ENCODE data around the gene PKDREJ.

DNA sequence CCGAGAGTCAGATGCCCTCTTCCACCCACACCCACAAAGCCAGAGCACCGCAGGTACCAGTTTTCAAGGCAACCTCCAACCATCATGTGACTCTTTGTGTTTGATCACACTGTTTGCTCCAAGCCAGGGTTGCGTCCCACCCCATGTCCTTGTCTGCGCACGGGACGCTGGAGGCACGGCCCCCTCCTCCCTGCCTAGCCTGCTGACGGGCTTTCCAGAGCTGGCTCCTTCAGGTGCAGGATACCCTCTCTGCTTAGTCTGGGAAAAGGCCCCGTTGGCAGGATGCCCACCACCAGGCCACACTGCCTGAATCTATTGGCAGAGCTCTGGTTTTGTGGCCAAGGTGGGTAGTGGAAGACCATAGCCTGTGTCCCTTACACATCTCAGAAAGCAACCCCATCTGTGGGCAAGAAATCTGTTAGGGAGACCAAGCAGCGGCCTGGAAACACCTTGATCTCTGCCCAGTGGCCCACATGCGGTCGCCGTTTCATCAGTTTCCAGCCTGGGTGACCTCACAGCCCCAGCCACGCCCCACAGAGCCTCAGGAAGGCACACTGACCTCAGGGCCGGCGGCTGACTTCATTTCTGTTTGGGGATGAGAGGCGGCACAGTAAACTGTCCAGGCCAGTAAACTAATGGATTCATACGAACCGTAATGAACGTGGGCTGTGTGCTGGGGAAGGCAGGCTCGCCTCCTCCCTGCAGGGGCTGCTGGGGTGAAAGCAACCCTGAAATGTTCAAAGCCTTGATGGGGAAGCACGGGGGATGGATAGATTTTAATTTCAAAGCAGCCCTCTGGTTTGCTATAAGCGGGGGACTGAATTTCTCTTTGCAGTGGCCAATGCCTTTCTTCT, 38.9 kb downstream of the PKDREJ start:
- TF ChIP-seq, protein P1, sequence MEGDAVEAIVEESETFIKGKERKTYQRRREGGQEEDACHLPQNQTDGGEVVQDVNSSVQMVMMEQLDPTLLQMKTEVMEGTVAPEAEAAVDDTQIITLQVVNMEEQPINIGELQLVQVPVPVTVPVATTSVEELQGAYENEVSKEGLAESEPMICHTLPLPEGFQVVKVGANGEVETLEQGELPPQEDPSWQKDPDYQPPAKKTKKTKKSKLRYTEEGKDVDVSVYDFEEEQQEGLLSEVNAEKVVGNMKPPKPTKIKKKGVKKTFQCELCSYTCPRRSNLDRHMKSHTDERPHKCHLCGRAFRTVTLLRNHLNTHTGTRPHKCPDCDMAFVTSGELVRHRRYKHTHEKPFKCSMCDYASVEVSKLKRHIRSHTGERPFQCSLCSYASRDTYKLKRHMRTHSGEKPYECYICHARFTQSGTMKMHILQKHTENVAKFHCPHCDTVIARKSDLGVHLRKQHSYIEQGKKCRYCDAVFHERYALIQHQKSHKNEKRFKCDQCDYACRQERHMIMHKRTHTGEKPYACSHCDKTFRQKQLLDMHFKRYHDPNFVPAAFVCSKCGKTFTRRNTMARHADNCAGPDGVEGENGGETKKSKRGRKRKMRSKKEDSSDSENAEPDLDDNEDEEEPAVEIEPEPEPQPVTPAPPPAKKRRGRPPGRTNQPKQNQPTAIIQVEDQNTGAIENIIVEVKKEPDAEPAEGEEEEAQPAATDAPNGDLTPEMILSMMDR (IDR thresholded peaks at IDR 0.05; ENCODE audit: poor library complexity, severe bottlenecking): no peak
- no peak for TF ChIP-seq POLR2AphosphoS5 (IDR thresholded peaks at IDR 0.05)
